ENCODE measurements around the gene FASTK.

DNA sequence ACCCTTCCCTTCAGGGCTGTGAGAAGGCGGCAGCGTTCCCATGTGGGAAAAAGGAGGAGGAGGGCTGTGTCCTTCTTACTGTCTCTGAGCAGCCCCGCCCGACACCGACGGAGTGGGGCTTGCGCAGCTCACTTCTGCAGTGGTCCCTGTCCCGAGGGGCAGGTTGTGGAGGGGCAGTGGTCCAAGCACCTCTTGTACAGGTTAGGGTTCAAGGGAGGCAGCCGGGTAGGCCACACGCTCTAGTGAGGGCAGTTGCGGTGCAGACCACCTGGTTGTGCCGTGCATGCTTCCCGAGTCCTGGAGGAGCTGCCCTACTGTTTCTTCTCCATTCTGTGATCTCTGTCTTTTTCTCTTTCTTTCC lies 38.4 kb upstream of the FASTK start:
- TF ChIP-seq, protein P1, sequence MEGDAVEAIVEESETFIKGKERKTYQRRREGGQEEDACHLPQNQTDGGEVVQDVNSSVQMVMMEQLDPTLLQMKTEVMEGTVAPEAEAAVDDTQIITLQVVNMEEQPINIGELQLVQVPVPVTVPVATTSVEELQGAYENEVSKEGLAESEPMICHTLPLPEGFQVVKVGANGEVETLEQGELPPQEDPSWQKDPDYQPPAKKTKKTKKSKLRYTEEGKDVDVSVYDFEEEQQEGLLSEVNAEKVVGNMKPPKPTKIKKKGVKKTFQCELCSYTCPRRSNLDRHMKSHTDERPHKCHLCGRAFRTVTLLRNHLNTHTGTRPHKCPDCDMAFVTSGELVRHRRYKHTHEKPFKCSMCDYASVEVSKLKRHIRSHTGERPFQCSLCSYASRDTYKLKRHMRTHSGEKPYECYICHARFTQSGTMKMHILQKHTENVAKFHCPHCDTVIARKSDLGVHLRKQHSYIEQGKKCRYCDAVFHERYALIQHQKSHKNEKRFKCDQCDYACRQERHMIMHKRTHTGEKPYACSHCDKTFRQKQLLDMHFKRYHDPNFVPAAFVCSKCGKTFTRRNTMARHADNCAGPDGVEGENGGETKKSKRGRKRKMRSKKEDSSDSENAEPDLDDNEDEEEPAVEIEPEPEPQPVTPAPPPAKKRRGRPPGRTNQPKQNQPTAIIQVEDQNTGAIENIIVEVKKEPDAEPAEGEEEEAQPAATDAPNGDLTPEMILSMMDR (IDR thresholded peaks at IDR 0.05), result no peak
- TF ChIP-seq POLR2A (IDR thresholded peaks at IDR 0.05) (no peak), POLR2AphosphoS5 (IDR thresholded peaks at IDR 0.05) (no peak)
